ENCODE measurements around the gene RBM23.

RBM23 gene

GRCh38 chr14:22884738-22885523 lies 34.0 kb downstream of the RBM23 start:
- DNase-seq = no peak

GRCh38 chr14:22884076-22884737 lies 34.7 kb downstream of the RBM23 start:
- DNase-seq = no peak

- no peak for DNase-seq
These were observed 35.6 kb downstream of the RBM23 start, which contains the start of gene REM2 for GRCh38 chr14:22883173-22883976. REM2 (plus strand) TSS chr14:22883222; CDS start chr14:22883288, 66 bp downstream.

GRCh38 chr14:22882529-22883172 lies 36.3 kb downstream of the RBM23 start:
- no peak for DNase-seq

GRCh38 chr14:22882064-22882463 lies 36.9 kb downstream of the RBM23 start:
- no peak for DNase-seq

GRCh38 chr14:22878271-22879246 lies 40.4 kb downstream of the RBM23 start:
- no peak for DNase-seq

GRCh38 chr14:22877000-22877501 lies 41.9 kb downstream of the RBM23 start:
- no peak for DNase-seq

GRCh38 chr14:22875748-22876319 lies 43.1 kb downstream of the RBM23 start:
- DNase-seq = no peak

- DNase-seq = no peak
These were observed 43.8 kb downstream of the RBM23 start for GRCh38 chr14:22875003-22875747.

GRCh38 chr14:22872833-22873520 lies 46.0 kb downstream of the RBM23 start:
- no peak for DNase-seq

GRCh38 chr14:22872033-22872832 lies 46.7 kb downstream of the RBM23 start:
- DNase-seq = no peak

GRCh38 chr14:22871224-22872032 lies 47.5 kb downstream of the RBM23 start, which contains the start of gene LRP10:
LRP10 (plus strand) TSS chr14:22871740; CDS start chr14:22872304, 564 bp downstream.
- DNase-seq = peak; percentile 58

- no peak for DNase-seq
These were observed 48.1 kb downstream of the RBM23 start for GRCh38 chr14:22870811-22871223.

- DNase-seq = no peak
These were observed 52.1 kb downstream of the RBM23 start for GRCh38 chr14:22866874-22867273.

- DNase-seq = no peak
These were observed 53.2 kb downstream of the RBM23 start for GRCh38 chr14:22865424-22866405.

- DNase-seq = no peak
These were observed 54.0 kb downstream of the RBM23 start for GRCh38 chr14:22864979-22865378.

Measured in activated gamma-delta T cell (primary cell).